GM08714 (cell line): Measurements from ENCODE around the gene SAT1.
A peak's percentile ranks its signal among the peaks of the same experiment; 100 is the strongest.

Source experiments
- H3K4me3 ChIP-seq: fragments of 200-500 bp; sonication (Bioruptor generic); 2 replicates; pipeline ENCODE4 v1.5.1; 2014; ENCODE audit warnings: mild to moderate bottlenecking, low read length, inconsistent platforms
- ZNF274 ChIP-seq: IDR thresholded peaks from 2 replicates; pipeline ENCODE4 v1.6.1; 2012; ENCODE audit warnings: mild to moderate bottlenecking, low read depth, low read length

The SAT1 gene

DNA sequence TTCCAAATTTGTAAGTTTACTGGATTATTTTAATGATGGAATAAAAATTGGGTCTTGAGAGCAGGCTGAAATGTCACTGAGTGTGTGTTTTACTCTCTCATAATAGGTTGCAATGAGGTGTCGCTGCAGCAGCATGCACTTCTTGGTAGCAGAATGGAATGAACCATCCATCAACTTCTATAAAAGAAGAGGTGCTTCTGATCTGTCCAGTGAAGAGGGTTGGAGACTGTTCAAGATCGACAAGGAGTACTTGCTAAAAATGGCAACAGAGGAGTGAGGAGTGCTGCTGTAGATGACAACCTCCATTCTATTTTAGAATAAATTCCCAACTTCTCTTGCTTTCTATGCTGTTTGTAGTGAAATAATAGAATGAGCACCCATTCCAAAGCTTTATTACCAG lies 2.6 kb downstream of the SAT1 start:
- peak overlapping the region; percentile 87; the same call in 1 of the 2 replicates for H3K4me3 ChIP-seq

DNA sequence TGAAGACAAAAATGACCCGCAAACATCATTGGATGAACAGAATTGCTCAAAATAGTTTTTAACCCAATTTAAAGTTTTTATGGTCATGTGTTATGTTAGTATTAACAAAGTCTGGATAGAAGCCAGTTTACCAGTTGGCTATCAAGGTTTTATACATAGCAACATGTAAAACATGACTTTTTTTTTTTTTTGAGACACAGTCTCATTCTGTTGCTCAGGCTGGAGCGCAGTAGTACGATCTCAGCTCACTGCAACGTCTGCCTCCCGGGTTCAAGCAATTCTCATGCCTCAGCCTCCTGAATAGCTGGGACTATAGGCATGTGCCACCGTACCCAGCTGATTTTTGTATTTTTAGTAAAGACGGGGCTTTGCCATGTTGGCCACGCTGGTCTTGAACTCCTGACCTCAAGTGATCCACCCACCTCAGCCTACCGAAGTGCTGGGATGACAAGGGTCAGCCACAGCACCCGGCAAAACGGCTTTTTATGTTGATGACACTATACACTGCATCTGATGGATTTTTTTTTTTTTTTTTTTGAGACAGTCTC lies 3.4 kb downstream of the SAT1 start:
- no peak for TF ChIP-seq ZNF274
- H3K4me3 ChIP-seq = no peak overlapping the region

More for the DNA sequence above, 2.6 kb downstream of the SAT1 start:
- TF ChIP-seq ZNF274 = no peak

DNA sequence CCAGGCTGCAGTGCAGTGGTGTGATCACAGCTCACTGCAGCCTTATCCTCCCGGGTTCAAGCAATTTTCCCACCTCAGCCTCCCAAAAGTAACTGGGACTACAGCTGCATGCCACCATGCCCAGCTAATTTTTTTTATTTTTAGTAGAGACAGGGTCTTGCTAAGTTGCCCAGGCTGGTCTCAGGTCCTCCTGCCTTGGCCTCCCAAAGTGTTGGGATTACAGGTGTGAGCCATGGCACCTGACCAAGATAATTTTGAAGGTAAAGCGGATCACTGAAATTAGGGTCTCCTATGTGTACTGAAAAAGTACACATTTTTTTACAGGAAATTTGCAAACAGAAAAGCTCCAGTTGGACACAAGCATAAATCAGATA lies 4.8 kb downstream of the SAT1 start:
- TF ChIP-seq ZNF274 = no peak

DNA sequence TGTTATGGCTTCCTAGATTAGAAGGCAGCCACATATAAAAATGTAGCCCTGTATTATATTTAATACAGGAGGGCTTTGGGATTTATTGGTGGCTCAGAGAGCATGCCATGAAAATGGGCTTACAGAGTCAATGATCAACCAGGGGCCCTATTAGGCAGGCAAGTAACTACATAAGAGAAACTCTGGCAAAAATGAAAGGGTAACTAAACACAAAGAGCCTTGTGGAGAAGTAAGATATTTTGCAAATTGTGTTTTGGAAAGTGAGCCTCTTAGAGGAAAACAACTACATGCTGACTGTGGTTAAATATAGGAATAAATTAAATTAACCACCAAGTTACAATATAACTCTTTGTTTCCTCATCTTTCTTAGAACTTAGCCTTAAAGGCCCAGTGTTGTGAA lies 5.5 kb downstream of the SAT1 start:
- no peak for TF ChIP-seq ZNF274
- H3K4me3 ChIP-seq = no peak overlapping the region

More for the DNA sequence above, 4.8 kb downstream of the SAT1 start:
- no peak overlapping the region for H3K4me3 ChIP-seq

DNA sequence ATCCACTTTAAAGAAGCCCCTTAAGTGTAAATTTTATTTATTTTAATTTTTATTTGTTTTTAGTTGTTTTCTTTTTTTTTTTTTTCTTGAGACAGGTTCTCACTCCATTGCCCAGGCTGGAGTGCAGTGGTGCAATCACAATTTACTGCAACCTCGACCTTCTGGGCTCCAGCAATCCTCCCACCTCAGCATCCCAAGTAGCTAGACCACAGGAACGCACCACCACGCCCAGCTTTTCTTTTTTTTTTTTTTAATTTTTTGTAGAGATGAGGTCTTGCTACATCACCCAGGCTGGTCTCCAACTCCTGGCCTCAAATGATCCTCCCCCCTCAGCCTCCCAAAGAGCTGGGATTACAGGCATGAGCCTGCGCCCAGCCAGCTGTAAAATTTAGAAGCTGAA lies 6.0 kb downstream of the SAT1 start:
- H3K4me3 ChIP-seq = no peak overlapping the region
- TF ChIP-seq ZNF274 = no peak

DNA sequence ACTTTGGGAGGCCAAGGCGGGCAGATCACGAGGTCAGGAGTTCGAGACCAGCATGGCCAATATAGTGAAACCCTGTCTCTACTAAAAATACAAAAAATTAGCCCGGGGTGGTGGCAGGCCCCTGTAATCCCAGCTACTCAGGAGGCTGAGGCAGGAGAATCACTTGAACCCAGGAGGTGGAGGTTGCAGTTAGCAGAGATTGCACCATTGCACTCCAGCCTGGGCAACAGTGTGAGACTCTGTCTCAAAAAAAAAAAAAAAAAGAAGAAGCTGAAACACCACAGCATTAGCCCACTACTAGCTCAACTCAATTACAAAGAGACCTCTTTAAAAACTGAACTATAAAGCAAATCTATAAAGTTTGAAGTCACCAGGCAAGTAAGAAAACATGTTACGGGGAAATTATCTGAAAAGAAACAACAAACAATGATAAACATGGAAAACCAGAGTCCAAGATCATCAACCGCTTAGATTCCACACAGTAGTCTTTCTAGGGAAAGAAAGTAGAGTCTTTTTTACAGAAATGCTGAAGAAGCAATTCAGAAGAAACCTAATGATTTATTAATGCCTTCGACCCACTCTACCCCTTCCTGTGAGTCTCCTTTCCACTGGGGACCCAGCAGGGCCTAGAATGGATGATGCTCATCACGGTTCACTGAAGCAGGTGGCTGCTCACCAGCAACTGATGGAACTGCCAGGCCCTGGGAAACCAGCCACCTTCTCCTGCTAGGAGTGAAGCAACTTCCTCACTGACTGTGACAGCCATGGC lies 6.6 kb downstream of the SAT1 start:
- no peak for TF ChIP-seq ZNF274
- no peak overlapping the region for H3K4me3 ChIP-seq

DNA sequence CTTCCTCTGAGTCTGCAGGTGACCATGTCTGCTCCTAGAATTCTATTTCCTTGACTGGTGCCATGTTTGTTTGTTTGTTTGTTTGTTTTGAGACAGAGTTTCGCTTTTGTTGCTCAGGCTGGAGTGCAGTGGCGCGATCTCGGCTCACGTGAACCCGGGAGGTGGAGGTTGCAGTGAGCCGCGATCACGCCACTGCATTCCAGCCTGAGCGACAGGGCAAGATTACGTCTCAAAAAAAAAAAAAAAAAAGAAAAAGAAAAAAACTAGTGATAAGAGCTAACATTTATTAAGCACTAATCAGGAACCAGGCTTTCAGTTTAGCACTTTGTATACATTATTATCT lies 7.2 kb downstream of the SAT1 start:
- TF ChIP-seq ZNF274 = no peak
- no peak overlapping the region for H3K4me3 ChIP-seq

DNA sequence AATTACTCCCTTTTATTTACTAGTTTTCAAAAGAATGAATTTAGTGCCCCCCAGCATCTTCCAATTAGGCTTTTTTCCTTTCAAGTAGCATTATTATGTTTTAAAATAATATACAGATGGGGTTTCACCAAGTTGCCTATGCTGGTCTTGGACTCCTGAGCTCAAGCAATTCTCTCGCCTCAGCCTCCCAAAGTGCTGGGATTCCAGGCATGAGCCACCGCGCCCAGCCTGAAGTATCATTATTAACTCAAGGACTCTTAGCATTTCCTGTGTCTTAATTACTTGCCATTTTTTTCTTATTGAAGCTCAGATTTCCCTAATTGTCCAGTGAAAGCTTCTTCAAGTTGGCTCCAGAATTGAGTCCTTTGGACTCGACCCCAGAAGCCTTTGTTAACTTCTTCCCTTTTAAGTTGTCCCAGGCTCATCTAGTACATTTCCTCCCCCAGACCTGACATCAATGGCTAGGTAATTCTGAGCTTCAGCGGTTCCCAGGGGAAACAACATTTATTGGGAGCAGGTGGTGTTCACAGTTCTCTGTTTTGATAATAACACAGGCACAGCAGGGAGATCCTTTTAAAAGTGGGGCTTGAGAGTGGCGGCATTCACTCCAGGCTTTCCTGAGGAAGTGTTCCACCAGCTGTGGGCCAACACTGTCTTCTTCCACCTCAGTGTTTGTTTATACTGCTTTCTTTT lies 10.0 kb downstream of the SAT1 start:
- TF ChIP-seq ZNF274 = no peak
- H3K4me3 ChIP-seq = no peak overlapping the region

DNA sequence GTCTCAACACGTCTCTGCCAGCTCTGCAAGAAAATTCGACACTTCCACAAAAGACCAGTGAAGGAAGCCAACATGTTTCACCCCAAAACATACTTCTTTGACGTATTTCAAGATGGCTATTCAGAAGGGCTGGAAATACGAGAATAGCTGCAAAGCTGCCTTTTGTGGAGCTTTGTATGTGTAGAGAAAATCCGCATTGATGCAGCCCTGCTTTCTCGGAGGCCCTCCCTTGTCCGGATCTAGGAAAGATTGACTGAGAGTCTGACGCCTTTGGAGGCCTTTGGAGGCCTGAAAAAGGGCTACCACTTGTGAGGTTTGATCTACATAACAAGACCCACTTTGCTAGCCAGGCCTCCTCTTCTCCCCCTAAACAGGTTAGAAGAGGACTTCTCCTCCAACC lies 12.2 kb downstream of the SAT1 start:
- TF ChIP-seq ZNF274 = no peak
- no peak overlapping the region for H3K4me3 ChIP-seq

DNA sequence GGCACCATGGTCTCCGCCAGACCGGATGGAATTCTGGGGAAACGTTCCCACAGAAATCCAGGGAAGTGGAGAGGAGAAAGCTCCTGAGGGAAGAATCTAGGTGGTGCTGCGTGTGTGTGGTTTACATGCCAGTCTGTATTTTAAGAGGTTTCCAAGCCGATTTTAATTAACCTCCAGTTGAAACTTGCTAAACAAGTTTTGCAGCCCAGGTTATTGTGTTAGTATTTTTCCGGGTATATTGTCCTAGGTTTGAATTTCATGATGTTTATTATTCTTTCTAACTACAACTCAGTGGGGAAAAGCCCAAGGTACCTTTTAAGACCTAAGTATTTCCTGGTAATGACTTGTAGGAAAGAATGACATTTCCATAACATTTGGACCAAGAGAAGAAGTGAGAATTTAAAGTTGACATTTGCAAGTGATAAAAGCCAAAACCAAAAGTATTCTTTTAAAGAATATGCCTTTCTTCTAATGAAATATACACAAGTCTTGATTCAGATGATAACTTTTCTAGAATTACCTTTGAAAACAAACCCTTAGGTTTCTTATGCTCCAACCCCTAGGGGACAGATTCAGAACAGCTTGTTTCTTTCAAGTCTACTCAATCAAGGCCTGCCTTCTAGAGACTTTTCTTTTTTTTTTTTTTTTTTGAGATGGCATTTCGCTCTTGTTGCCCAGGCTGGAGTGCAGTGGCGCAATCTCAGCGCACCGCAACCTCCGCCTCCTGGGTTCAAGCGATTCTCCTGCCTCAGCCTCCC lies 14.6 kb downstream of the SAT1 start:
- TF ChIP-seq ZNF274 = no peak

DNA sequence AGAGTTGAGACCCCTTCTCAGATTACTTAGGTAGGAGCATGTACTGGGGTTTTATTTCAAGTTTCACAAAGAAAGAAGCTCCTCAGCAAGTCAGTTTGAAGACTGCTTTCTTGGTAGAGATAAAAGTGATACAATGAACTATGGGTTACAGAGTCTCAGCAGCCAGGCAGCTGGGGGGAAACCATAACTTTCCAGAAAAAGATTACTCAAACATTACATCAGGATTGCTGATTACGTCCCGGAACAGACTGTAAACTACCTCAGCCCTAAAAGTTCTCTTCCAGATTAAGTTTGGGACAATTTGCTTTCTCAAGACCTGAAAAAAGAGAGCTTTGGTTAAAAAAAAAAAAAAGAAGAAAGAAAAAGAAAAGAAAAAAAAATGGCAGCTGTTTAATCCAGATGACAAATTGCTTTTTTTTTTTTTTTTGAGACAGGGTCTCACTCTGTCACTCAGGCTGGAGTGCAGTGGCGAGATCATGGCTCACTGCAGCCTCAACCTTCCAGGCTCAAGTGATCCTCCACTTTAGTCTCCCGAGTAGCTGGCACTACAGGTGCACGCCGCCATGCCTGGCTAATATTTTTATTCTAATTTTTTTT lies 16.6 kb downstream of the SAT1 start:
- no peak overlapping the region for H3K4me3 ChIP-seq
- no peak for TF ChIP-seq ZNF274

More for the DNA sequence above, 14.6 kb downstream of the SAT1 start:
- H3K4me3 ChIP-seq = no peak overlapping the region

DNA sequence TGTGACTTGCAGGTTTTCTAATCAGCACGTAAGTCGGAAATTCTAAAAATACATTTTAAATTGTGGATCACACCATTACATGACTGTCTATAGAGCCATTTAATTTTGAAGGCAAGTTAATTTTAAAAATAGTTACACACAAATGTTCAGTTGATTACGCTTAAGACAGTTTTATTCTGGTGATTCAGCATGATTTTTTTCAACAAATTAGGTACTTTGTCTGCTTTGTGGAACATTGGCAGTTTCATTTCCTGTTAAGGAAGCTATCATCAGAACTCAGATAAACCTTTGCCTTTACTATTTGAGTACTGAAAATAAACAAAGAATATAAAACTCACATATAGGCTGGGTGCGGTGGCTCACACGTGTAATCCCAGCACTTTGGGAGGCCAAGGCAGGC lies 19.5 kb downstream of the SAT1 start:
- no peak overlapping the region for H3K4me3 ChIP-seq
- TF ChIP-seq ZNF274 = no peak

DNA sequence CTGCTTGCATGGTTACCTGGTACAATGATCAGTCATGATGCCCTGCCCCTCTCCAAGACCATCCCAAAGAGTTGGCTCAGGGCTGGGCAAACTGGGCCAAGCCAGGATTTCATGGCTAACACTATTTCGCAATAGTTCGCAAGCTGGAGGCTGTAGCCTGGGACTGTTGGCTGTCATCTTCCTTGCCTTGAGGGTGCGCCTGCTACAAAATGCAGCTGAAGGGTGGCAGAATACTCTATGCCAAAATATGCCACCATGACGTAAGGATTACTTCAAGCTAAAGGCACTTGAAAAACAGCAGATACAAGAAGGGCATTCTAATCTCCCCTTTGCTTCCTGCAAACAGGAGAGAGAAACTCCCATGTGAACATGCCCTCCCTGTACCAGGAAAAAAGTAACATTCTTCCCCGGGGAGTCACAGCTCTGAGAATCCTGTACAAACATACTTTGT lies 21.0 kb downstream of the SAT1 start:
- TF ChIP-seq ZNF274 = no peak

DNA sequence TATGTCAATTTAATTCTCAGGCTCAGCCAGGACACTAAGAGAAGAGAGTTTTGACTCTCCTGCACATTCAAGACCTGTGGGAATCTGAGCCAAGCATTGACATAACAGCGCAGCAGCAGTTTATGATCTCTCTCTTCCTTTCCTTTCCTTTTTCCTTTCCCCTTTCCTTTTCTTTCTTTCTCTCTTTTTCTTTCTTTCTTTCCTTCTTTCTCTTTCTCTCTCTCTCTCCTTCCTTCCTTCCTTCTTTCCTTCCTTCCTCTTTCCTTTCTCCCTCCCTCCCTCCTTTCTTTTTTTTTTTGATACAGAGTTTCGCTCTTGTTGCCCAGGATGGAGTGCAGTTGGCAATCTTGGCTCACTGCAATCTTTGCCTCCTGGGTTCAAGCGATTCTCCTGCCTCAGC lies 21.6 kb downstream of the SAT1 start:
- H3K4me3 ChIP-seq = no peak overlapping the region

More for the DNA sequence above, 21.0 kb downstream of the SAT1 start:
- H3K4me3 ChIP-seq = no peak overlapping the region

DNA sequence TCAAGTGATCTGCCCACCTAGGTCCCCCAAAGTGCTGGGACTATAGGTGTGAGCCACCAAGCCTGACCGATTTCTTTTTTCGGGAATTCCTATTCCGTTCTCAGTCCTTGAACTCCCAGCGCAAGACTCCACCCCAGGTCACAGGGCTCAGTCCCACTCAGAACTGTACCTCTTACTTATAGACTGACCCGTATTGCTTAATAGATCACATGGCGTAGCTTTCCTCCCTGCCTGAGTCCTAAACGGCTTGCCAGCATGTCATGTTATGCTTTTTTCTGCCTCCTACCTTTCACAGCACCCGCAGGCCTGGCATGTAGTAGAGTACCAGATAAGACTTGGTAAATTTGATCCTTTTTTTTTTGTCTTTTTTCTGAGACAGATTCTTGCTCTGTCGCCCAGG lies 22.4 kb downstream of the SAT1 start:
- no peak overlapping the region for H3K4me3 ChIP-seq
- no peak for TF ChIP-seq ZNF274

More for the DNA sequence above, 21.6 kb downstream of the SAT1 start:
- no peak for TF ChIP-seq ZNF274
